Hepatocyte (in vitro differentiated cells): ENCODE data around the gene TEX19.

Experiments
- CTCF ChIP-seq: fragments of 200-600 bp; sonication (generic); IDR thresholded peaks from 2 replicates; pipeline ENCODE4 v1.5.1; 2016; ENCODE audit warnings: antibody characterized with exemption, mild to moderate bottlenecking; ENCODE audit not compliant: poor library complexity
- EZH2 ChIP-seq: fragments of 200-600 bp; sonication (generic); IDR thresholded peaks from 2 replicates; pipeline ENCODE4 v1.6.1; 2016; ENCODE audit warnings: antibody characterized with exemption, mild to moderate bottlenecking, borderline replicate concordance

- no peak for TF ChIP-seq EZH2
- no peak for TF ChIP-seq CTCF
These were observed 40.6 kb downstream of the TEX19 start for GRCh38 chr17:82399601-82400101.
